ENCODE measurements around the gene TTLL12.

Gene TTLL12

DNA sequence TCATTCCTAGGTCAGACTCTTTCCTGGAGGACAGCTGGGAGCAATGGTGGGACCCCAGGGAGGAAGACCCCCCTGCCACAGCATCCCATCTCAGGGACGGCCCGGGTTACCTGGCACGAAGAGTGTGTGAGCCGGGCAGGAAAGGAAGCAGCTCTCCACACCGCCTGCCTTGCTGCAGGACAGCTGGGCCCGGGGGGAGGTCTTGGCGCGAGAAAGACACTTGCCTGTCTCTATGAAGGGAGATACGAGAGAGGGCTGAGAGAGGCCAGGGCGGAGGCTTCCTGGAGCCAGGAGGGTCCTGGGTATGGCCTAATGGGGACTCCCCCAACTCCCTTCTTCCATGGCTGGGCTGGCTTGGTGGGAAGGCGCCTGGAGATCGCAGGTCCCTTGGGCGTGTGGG lies 36.1 kb upstream of the TTLL12 start:
- TF ChIP-seq, protein P1, sequence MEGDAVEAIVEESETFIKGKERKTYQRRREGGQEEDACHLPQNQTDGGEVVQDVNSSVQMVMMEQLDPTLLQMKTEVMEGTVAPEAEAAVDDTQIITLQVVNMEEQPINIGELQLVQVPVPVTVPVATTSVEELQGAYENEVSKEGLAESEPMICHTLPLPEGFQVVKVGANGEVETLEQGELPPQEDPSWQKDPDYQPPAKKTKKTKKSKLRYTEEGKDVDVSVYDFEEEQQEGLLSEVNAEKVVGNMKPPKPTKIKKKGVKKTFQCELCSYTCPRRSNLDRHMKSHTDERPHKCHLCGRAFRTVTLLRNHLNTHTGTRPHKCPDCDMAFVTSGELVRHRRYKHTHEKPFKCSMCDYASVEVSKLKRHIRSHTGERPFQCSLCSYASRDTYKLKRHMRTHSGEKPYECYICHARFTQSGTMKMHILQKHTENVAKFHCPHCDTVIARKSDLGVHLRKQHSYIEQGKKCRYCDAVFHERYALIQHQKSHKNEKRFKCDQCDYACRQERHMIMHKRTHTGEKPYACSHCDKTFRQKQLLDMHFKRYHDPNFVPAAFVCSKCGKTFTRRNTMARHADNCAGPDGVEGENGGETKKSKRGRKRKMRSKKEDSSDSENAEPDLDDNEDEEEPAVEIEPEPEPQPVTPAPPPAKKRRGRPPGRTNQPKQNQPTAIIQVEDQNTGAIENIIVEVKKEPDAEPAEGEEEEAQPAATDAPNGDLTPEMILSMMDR (IDR thresholded peaks at IDR 0.05; ENCODE audit: low read depth, low read length): no peak
- no peak for DNase-seq (ENCODE audit: extremely low read depth, low read depth)

DNA sequence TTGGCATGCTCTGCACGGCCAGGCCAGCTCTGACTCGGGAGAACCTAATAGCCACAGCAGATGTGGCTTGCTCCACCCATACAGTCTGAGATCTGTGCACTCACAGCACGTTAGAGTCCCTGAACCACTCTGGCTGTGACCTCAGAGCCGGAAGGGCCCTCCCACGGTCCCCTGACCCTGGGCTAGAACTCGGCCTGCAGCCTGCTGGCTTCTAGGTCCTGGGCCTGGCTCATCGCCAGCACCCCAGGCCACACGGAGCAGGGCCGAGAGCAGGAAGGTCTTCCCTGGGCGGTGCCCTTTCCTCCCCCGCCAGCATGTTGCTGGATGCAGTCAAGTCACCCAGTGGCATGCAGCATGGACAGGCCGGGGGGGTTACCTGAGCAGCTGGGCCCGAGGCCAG lies 35.3 kb upstream of the TTLL12 start:
- DNase-seq (ENCODE audit: extremely low read depth, low read depth): no peak
- TF ChIP-seq, protein P1 (IDR thresholded peaks at IDR 0.05; ENCODE audit: low read depth, low read length): no peak

DNA sequence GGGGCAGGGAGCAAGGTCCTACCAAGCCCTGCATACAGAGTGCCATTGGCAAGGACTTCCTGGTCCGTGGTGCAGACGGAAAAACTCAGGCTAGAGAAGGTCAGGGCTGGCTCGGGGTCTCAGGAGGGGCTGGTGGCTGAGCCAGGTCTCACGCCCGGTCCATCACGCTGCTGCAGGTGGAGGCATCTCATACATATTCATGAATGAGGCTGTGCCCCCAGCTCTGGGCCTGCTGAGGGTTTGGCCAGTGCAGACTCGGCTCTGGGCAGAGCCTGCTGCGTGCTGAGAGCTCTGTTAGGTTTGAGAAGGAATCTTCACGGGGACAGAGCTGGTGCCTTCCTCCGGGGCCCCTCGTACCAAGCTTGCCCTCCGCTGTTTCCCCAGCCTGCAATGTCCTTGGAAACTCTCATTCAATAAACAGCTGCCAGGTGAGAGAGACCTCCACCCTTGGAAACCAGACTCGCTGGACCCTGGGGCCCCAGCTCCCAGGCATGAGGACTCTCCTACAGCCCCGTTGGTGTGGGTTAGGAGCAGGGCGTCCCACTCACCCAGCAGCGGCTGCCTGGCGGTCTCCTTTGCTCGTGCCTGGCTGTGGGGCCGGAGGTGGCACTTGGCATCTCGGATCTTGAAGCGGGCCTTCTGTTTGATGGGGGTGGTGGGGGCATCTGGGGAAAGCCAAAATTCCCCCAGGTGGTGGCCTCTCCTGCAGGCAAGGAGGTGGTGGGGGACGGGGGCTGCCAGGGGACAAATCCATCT lies 33.9 kb upstream of the TTLL12 start:
- TF ChIP-seq, protein P1 (IDR thresholded peaks at IDR 0.05; ENCODE audit: low read depth, low read length): no peak
- no peak for DNase-seq (ENCODE audit: extremely low read depth, low read depth)

DNA sequence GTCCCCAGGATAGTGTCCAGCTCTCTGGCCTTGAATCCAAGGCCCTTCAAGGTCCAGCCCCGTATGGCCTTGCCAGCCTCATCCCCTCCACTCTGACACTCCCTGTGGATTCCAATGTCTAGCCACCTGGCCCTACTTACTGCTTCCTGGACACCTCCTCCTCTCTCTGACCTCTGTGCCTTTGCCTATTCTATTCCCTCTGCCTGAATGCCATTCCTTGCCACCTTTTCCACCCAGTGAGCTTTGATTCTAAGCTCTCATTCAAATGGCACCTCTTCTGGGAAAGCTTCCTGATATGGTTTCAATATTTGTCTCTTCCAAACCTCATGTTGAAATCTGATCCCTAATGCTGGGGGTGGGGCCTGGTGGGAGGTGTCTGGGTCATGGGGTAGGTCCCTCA lies 31.9 kb upstream of the TTLL12 start:
- TF ChIP-seq, protein P1 (IDR thresholded peaks at IDR 0.05; ENCODE audit: low read depth, low read length): no peak
- DNase-seq (ENCODE audit: extremely low read depth, low read depth): no peak

DNA sequence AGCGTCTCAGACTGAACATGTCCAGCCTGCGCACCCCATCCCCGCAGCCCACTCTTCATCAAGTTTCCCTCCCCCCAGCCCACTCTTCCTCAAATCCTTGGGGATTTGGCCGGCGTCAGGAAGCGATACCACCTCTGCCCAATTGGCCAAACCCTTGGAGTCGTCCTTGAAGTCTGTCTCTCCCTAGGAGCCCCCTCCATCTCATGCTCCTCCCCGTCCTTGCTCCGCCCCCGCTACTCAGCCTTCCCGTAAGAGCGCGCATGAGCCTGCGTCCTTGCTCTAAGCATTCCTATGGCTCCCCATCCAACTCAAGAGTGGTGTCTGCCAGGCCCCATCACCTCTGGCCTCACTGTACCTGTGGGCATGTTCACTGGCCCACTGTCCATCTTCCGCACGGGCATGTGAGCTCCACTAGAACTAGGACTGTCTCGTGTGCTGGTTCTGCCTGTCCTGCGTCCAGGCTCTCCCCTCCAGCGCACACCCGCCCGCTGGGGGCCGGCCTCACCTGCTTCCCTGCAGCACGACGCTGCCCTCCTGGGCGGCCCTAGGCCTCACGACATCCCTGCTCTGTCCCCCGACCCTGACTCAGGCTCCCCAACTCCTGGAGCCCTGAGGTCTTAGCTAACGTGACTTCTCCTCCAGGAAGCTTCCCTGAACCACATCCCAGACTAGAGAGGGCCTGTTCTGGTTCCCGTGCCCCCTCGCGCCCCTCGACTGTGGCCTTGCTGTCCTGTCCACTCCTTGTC lies 30.5 kb upstream of the TTLL12 start:
- TF ChIP-seq, protein P1 (IDR thresholded peaks at IDR 0.05; ENCODE audit: low read depth, low read length): no peak
- DNase-seq (ENCODE audit: extremely low read depth, low read depth): no peak

DNA sequence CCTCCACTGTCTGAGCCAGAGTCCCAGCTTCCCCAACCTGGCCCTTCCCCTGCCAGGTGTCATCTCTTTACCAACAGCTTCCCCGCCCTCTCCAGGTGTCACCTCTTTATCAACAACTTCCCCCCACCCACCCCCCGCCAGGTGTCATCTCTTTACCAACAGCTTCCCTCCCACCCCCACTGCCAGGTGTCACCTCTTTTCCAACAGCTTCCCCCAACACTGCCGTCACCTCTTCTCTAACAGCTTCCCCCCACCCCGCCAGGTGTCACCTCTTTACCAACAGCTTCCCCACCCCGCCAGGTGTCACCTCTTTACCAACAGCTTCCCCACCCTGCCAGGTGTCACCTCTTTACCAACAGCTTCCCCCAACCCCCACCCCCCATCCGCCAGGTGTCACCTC lies 29.8 kb upstream of the TTLL12 start:
- no peak for DNase-seq (ENCODE audit: extremely low read depth, low read depth)
- TF ChIP-seq, protein P1 (IDR thresholded peaks at IDR 0.05; ENCODE audit: low read depth, low read length): no peak

DNA sequence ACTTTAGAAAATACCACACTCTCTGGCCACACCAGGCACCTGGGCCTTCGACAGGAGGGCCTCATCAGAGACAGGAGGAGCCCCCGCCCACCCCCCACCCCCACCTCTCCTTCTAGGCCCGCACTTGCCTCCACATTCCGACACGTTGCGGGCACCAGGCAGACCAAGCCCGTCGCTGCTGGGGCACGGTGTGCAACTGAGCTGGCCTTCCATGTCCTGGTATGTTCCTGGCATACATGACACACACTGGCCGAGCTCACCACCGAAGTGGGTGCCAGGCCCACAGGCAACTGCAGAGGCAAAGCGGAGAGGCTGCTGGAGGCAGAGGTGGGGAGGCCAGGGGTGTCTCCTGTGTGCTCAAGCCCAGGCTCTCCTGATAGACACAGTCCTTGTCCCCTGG lies 27.0 kb upstream of the TTLL12 start:
- TF ChIP-seq, protein P1 (IDR thresholded peaks at IDR 0.05; ENCODE audit: low read depth, low read length): no peak
- no peak for DNase-seq (ENCODE audit: extremely low read depth, low read depth)

All from AG09319 (cell line).